ENCODE results near the gene TENM4.

TENM4 gene

GRCh38 chr11:79269611-79270307, 171.1 kb downstream of the TENM4 start:
- Histone ChIP-seq H3K4me3 (ENCODE audit: low read depth, low read length) (no peak overlapping the region), H3K27me3 (ENCODE audit: insufficient read depth, low read length) (no peaks in the 10 kb centered on the region), H3K36me3 (ENCODE audit: insufficient read depth, low read length) (no peaks in the 10 kb centered on the region)

GRCh38 chr11:79266396-79266795, 174.4 kb downstream of the TENM4 start:
- H3K27me3 ChIP-seq (ENCODE audit: insufficient read depth, low read length), result no peaks in the 10 kb centered on the region
- H3K4me3 ChIP-seq (ENCODE audit: low read depth, low read length), result no peak overlapping the region
- H2AFZ ChIP-seq (ENCODE audit: low read length, unreplicated experiment), result no peak overlapping the region
- no peaks in the 10 kb centered on the region for H3K79me2 ChIP-seq (ENCODE audit: control insufficient read depth, insufficient read depth, low read length, unreplicated experiment)
- H3K36me3 ChIP-seq (ENCODE audit: insufficient read depth, low read length), result no peaks in the 10 kb centered on the region
- no peak overlapping the region for H3K27ac ChIP-seq (ENCODE audit: low read depth, low read length)
- no peaks in the 10 kb centered on the region for H3K4me1 ChIP-seq (ENCODE audit: control insufficient read depth, insufficient read depth, low read length, unreplicated experiment)

More at GRCh38 chr11:79269611-79270307, 171.1 kb downstream of the TENM4 start:
- H3K27ac ChIP-seq (ENCODE audit: low read depth, low read length), result no peak overlapping the region
- H3K4me1 ChIP-seq (ENCODE audit: control insufficient read depth, insufficient read depth, low read length, unreplicated experiment), result no peaks in the 10 kb centered on the region
- H3K79me2 ChIP-seq (ENCODE audit: control insufficient read depth, insufficient read depth, low read length, unreplicated experiment), result no peaks in the 10 kb centered on the region
- no peak overlapping the region for H2AFZ ChIP-seq (ENCODE audit: low read length, unreplicated experiment)

DNA sequence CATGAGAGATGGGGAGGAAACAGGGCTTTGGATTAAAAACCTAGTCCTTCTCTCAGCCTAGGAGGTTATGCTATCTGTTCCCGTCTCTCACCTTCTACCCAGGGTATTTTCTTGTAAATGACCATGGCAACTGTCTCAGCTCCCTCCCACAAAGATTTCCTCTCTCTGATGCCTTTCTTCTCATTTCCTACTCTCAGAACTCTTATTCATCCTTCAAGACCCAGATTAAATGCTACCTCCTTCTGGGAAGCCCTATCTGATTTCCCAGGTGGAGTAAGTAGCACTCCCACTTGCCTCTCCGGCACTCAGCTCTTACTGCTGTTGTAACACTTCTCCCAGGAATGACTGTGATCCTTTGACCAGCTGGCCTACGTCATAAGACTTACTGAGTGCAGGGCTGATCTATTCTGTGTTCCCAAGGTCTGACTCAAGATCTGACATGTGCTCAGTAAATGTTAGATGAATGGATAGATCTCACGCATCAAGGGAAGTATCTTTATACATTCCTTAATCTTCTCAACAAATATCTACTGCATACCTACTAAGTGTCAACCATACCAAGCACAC, 175.0 kb downstream of the TENM4 start:
- Histone ChIP-seq H3K27me3 (ENCODE audit: insufficient read depth, low read length) (no peaks in the 10 kb centered on the region), H3K36me3 (ENCODE audit: insufficient read depth, low read length) (no peaks in the 10 kb centered on the region), H3K79me2 (ENCODE audit: control insufficient read depth, insufficient read depth, low read length, unreplicated experiment) (no peaks in the 10 kb centered on the region), H2AFZ (ENCODE audit: low read length, unreplicated experiment) (no peak overlapping the region), H3K4me1 (ENCODE audit: control insufficient read depth, insufficient read depth, low read length, unreplicated experiment) (no peaks in the 10 kb centered on the region), H3K4me3 (ENCODE audit: low read depth, low read length) (no peak overlapping the region), H3K27ac (ENCODE audit: low read depth, low read length) (no peak overlapping the region)

- no peaks in the 10 kb centered on the region for H3K27me3 ChIP-seq (ENCODE audit: insufficient read depth, low read length)
- no peaks in the 10 kb centered on the region for H3K79me2 ChIP-seq (ENCODE audit: control insufficient read depth, insufficient read depth, low read length, unreplicated experiment)
- H3K36me3 ChIP-seq (ENCODE audit: insufficient read depth, low read length), result no peaks in the 10 kb centered on the region
- H3K27ac ChIP-seq (ENCODE audit: low read depth, low read length), result no peak overlapping the region
- no peaks in the 10 kb centered on the region for H3K4me1 ChIP-seq (ENCODE audit: control insufficient read depth, insufficient read depth, low read length, unreplicated experiment)
- H2AFZ ChIP-seq (ENCODE audit: low read length, unreplicated experiment), result no peak overlapping the region
- no peak overlapping the region for H3K4me3 ChIP-seq (ENCODE audit: low read depth, low read length)
These were observed 176.5 kb downstream of the TENM4 start for GRCh38 chr11:79264284-79264683.

GRCh38 chr11:79263001-79263400, 177.8 kb downstream of the TENM4 start:
- no peaks in the 10 kb centered on the region for H3K36me3 ChIP-seq (ENCODE audit: insufficient read depth, low read length)
- H3K4me1 ChIP-seq (ENCODE audit: control insufficient read depth, insufficient read depth, low read length, unreplicated experiment), result no peaks in the 10 kb centered on the region
- no peak overlapping the region for H3K27ac ChIP-seq (ENCODE audit: low read depth, low read length)
- H3K4me3 ChIP-seq (ENCODE audit: low read depth, low read length), result no peak overlapping the region
- no peak overlapping the region for H2AFZ ChIP-seq (ENCODE audit: low read length, unreplicated experiment)
- no peaks in the 10 kb centered on the region for H3K79me2 ChIP-seq (ENCODE audit: control insufficient read depth, insufficient read depth, low read length, unreplicated experiment)
- no peaks in the 10 kb centered on the region for H3K27me3 ChIP-seq (ENCODE audit: insufficient read depth, low read length)

DNA sequence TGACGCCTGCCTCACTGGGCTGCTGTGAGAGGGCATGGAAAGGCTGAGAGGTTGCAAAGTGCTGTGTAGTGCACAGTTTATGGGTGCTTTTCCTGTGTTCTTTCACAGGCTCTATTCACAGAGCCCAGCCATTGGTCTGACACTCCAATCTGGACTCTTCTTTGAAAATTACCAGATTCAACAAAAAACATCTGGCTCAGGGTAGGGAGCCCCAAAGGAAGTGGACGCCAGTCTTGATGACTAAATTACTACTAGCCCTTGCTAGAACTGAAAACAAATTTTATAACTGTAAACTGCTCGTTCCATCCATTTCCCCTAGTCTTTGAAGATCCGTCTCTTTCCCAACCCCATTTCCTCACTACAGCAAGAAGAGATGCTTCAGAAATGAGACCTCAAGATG, 178.6 kb downstream of the TENM4 start:
- H3K27ac ChIP-seq (ENCODE audit: low read depth, low read length), result no peak overlapping the region
- H3K36me3 ChIP-seq (ENCODE audit: insufficient read depth, low read length), result no peaks in the 10 kb centered on the region
- no peaks in the 10 kb centered on the region for H3K79me2 ChIP-seq (ENCODE audit: control insufficient read depth, insufficient read depth, low read length, unreplicated experiment)
- no peak overlapping the region for H2AFZ ChIP-seq (ENCODE audit: low read length, unreplicated experiment)
- no peaks in the 10 kb centered on the region for H3K4me1 ChIP-seq (ENCODE audit: control insufficient read depth, insufficient read depth, low read length, unreplicated experiment)
- no peaks in the 10 kb centered on the region for H3K27me3 ChIP-seq (ENCODE audit: insufficient read depth, low read length)
- no peak overlapping the region for H3K4me3 ChIP-seq (ENCODE audit: low read depth, low read length)

DNA sequence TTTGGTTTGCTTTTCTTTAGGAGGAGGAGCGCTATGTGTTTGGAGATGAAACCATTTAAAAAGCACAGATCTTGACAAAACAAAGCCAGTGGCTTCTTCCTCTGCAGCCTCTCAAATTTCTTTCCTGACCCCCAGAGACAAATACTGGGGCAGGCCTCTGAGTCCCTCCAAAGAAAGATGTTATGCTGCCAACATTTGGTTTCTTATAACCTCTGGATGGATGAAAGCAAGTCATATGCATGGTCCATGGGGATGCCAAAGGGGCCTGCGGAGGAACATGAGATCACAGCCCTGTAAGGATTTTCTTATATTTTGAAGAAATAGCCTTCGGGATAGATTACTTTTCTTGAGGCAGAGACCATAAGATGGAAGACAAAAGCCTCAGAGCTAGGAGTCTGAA, 179.1 kb downstream of the TENM4 start:
- H3K36me3 ChIP-seq (ENCODE audit: insufficient read depth, low read length), result no peaks in the 10 kb centered on the region
- H3K27ac ChIP-seq (ENCODE audit: low read depth, low read length), result no peak overlapping the region
- no peaks in the 10 kb centered on the region for H3K4me1 ChIP-seq (ENCODE audit: control insufficient read depth, insufficient read depth, low read length, unreplicated experiment)
- no peaks in the 10 kb centered on the region for H3K79me2 ChIP-seq (ENCODE audit: control insufficient read depth, insufficient read depth, low read length, unreplicated experiment)
- H3K27me3 ChIP-seq (ENCODE audit: insufficient read depth, low read length), result no peaks in the 10 kb centered on the region
- no peak overlapping the region for H2AFZ ChIP-seq (ENCODE audit: low read length, unreplicated experiment)
- H3K4me3 ChIP-seq (ENCODE audit: low read depth, low read length), result no peak overlapping the region

DNA sequence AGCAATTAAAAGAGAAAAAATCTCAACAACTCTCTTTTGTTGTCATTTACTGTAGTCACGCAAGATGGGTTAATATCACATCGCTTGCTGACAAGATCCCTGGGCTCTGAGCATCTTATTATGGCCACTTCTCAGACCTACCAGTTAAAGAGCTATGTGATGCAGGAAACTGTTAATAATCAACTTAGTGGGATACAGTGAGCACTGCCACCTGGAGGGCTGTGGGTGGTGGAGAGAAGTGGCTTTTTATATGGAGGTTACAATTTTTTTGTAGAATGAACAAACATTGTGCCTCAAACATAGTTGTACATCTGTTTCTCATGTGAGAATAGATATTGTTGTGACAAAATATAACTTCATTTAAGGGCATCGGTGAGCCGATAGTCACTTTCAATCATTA, 181.0 kb downstream of the TENM4 start:
- no peak overlapping the region for H2AFZ ChIP-seq (ENCODE audit: low read length, unreplicated experiment)
- H3K36me3 ChIP-seq (ENCODE audit: insufficient read depth, low read length), result no peaks in the 10 kb centered on the region
- no peak overlapping the region for H3K27ac ChIP-seq (ENCODE audit: low read depth, low read length)
- no peak overlapping the region for H3K4me3 ChIP-seq (ENCODE audit: low read depth, low read length)
- H3K79me2 ChIP-seq (ENCODE audit: control insufficient read depth, insufficient read depth, low read length, unreplicated experiment), result no peaks in the 10 kb centered on the region
- no peaks in the 10 kb centered on the region for H3K27me3 ChIP-seq (ENCODE audit: insufficient read depth, low read length)
- no peaks in the 10 kb centered on the region for H3K4me1 ChIP-seq (ENCODE audit: control insufficient read depth, insufficient read depth, low read length, unreplicated experiment)

- H3K79me2 ChIP-seq (ENCODE audit: control insufficient read depth, insufficient read depth, low read length, unreplicated experiment), result no peaks in the 10 kb centered on the region
- H3K4me1 ChIP-seq (ENCODE audit: control insufficient read depth, insufficient read depth, low read length, unreplicated experiment), result no peaks in the 10 kb centered on the region
- no peak overlapping the region for H2AFZ ChIP-seq (ENCODE audit: low read length, unreplicated experiment)
- no peak overlapping the region for H3K27ac ChIP-seq (ENCODE audit: low read depth, low read length)
- no peak overlapping the region for H3K4me3 ChIP-seq (ENCODE audit: low read depth, low read length)
- H3K27me3 ChIP-seq (ENCODE audit: insufficient read depth, low read length), result no peaks in the 10 kb centered on the region
- H3K36me3 ChIP-seq (ENCODE audit: insufficient read depth, low read length), result no peaks in the 10 kb centered on the region
These were observed 182.3 kb downstream of the TENM4 start for GRCh38 chr11:79258576-79258975.

DNA sequence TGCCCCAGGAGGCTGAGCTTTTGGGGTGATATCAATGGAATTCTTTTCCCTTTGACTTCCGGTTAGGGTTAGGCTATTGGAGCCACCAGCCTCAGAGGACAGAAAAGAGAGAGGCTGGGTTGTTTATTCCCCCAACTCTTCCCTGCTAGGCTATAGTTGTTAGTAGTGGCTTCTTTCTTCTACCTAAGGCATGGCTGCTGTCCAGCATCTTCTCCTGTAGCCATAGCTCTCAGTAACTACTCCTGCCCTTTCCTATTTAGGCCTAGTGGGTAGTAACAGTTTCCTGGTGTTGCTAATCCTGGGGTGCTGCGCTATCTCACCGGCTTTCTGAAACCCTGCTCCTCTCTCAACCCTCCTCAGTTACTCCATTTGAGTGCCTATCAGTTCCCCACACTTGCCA, 184.9 kb downstream of the TENM4 start:
- H3K27ac ChIP-seq (ENCODE audit: low read depth, low read length), result no peak overlapping the region
- H3K4me1 ChIP-seq (ENCODE audit: control insufficient read depth, insufficient read depth, low read length, unreplicated experiment), result no peaks in the 10 kb centered on the region
- no peaks in the 10 kb centered on the region for H3K27me3 ChIP-seq (ENCODE audit: insufficient read depth, low read length)
- no peaks in the 10 kb centered on the region for H3K79me2 ChIP-seq (ENCODE audit: control insufficient read depth, insufficient read depth, low read length, unreplicated experiment)
- H2AFZ ChIP-seq (ENCODE audit: low read length, unreplicated experiment), result no peak overlapping the region
- H3K36me3 ChIP-seq (ENCODE audit: insufficient read depth, low read length), result no peaks in the 10 kb centered on the region
- no peak overlapping the region for H3K4me3 ChIP-seq (ENCODE audit: low read depth, low read length)

DNA sequence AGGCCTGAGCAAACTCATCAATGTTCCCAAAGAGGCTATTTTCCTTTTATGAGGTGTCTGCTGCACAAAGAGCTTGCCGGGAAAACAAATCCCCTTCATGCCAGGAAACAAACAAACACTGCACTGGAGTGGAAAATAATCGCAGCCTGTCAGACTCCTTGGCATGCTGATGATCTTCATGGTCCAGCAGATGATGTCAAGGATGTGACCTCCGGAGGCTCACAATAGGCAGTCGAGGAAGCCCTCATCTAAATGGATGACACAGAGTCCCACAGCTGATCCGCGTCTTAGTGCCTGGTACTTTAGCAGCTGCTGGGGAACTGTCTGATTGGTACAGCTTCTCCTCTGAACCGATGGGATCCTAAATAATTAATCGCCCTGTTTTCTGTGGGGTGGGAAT, 187.6 kb downstream of the TENM4 start:
- Histone ChIP-seq H3K79me2 (ENCODE audit: control insufficient read depth, insufficient read depth, low read length, unreplicated experiment) (no peaks in the 10 kb centered on the region), H3K27ac (ENCODE audit: low read depth, low read length) (no peak overlapping the region), H3K4me1 (ENCODE audit: control insufficient read depth, insufficient read depth, low read length, unreplicated experiment) (no peaks in the 10 kb centered on the region), H2AFZ (ENCODE audit: low read length, unreplicated experiment) (no peak overlapping the region), H3K4me3 (ENCODE audit: low read depth, low read length) (no peak overlapping the region), H3K36me3 (ENCODE audit: insufficient read depth, low read length) (no peaks in the 10 kb centered on the region), H3K27me3 (ENCODE audit: insufficient read depth, low read length) (no peaks in the 10 kb centered on the region)
